ENCODE data around the gene MED17.
"Not testable (repeated sequence)": the region's sequence is repeated elsewhere in the genome, so short reads cannot be mapped to it uniquely, and the experiment has no call there.

The MED17 gene

DNA sequence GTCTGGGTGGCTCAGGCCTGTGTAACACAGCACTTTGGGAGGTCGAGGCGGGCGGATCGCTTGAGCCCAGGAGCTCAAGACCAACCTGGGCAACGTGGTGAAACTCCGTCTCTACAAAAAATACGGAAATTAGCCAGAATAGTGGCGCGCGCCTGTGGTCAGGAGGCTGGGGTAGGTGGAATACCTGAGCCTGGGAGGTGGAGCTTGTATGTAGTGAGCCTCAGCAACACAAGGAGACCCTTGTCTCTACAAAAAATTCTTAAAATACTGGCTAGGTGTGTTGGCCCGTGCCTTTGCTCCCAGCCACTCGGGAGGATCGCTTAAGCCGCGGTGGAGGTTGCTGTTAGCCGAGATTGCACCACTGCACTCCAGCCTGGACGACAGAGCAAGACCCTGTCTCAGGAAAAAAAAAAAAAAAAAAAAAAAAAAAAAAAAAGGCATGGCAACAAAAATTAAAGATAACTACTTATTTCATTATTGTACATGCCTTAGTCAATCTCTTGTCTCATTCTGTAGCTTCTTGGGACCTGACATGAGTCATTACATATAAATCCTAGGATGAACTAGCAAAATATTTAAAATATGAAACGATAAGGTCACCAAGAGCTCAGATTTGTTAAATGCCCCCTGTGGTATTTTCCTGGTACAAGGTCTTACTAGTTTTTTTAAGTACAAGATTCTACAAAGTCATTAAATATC lies 43.9 kb upstream of the MED17 start:
- Histone ChIP-seq H3K4me3 (ENCODE audit: insufficient read length, low read depth) (peak overlapping the region; percentile 97), H3K36me3 (ENCODE audit: insufficient read depth, insufficient read length, low read length) (peaks cover 65% of the 10 kb centered on the region), H3K4me1 (ENCODE audit: insufficient read depth, insufficient read length) (no peaks in the 10 kb centered on the region), H3K9ac (ENCODE audit: insufficient read length, low read depth) (peak overlapping the region; percentile 98), H3K27me3 (ENCODE audit: insufficient read depth, insufficient read length) (no peaks in the 10 kb centered on the region), H3K9me3 (ENCODE audit: insufficient read depth, low read length) (no peaks in the 10 kb centered on the region)
- no peak for TF ChIP-seq YY1 (IDR thresholded peaks at IDR 0.05; ENCODE audit: insufficient read depth, insufficient read length)
- TF ChIP-seq SUZ12 (IDR thresholded peaks at IDR 0.05; ENCODE audit: extremely low read depth, insufficient read depth, insufficient read length) = no peak
- TF ChIP-seq ZNF274 (IDR thresholded peaks at IDR 0.05; ENCODE audit: low read depth, low read length) = no peak
- no peak for DNase-seq (ENCODE audit: low read depth, low spot score)

DNA sequence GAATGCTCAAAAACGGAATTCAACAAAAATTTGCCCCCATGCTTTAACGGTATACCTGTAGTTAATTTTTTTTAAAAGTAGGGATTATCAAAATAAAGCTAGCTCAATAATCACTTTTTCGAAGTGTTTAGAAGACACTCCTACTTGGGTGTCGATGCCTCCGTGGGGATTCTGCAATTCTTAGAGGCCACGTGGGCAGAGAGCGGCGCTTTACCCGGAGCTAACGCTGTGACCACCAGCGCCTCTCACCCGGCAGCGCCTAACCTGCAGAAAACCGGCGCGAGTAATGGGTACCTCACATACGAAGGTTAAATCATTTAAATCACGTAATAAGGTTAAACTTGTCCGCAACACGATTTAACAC lies 43.4 kb upstream of the MED17 start:
- Histone ChIP-seq H3K9ac (ENCODE audit: insufficient read length, low read depth) (peak overlapping the region; percentile 98), H3K4me3 (ENCODE audit: insufficient read length, low read depth) (peak overlapping the region; percentile 97), H3K27me3 (ENCODE audit: insufficient read depth, insufficient read length) (no peaks in the 10 kb centered on the region), H3K4me1 (ENCODE audit: insufficient read depth, insufficient read length) (no peaks in the 10 kb centered on the region), H3K9me3 (ENCODE audit: insufficient read depth, low read length) (no peaks in the 10 kb centered on the region), H3K36me3 (ENCODE audit: insufficient read depth, insufficient read length, low read length) (peaks cover 60% of the 10 kb centered on the region)
- DNase-seq (ENCODE audit: low read depth, low spot score) = no peak
- TF ChIP-seq ZNF274 (IDR thresholded peaks at IDR 0.05; ENCODE audit: low read depth, low read length) = no peak
- TF ChIP-seq SUZ12 (IDR thresholded peaks at IDR 0.05; ENCODE audit: extremely low read depth, insufficient read depth, insufficient read length) = no peak

- DNase-seq (ENCODE audit: low read depth, low spot score) = peak; percentile 97
- Histone ChIP-seq H3K9me3 (ENCODE audit: insufficient read depth, low read length) (no peaks in the 10 kb centered on the region), H3K9ac (ENCODE audit: insufficient read length, low read depth) (peak within 1 kb of the TSS; percentile 98), H3K4me3 (ENCODE audit: insufficient read length, low read depth) (peak within 1 kb of the TSS; percentile 97), H3K36me3 (ENCODE audit: insufficient read depth, insufficient read length, low read length) (peaks cover 54% of the 10 kb centered on the region), H3K4me1 (ENCODE audit: insufficient read depth, insufficient read length) (no peaks in the 10 kb centered on the region), H3K27me3 (ENCODE audit: insufficient read depth, insufficient read length) (no peaks in the 10 kb centered on the region)
- TF ChIP-seq ZNF274 (IDR thresholded peaks at IDR 0.05; ENCODE audit: low read depth, low read length) (no peak), YY1 (IDR thresholded peaks at IDR 0.05; ENCODE audit: insufficient read depth, insufficient read length) (peak; percentile 60)
Measured at GRCh38 chr11:93741094-93741881, 42.8 kb upstream of the MED17 start, which contains the start of the genes C11orf54 and TAF1D. Gene C11orf54, plus strand, starts transcription at chr11:93741672. Its CDS starts 5,722 bp downstream, at chr11:93747394. Gene TAF1D, minus strand, starts transcription at chr11:93741495. Its CDS starts 2,191 bp downstream, at chr11:93739304.

- no peaks in the 10 kb centered on the region for H3K27me3 ChIP-seq (ENCODE audit: insufficient read depth, insufficient read length)
- no peaks in the 10 kb centered on the region for H3K4me1 ChIP-seq (ENCODE audit: insufficient read depth, insufficient read length)
- peak overlapping the region; percentile 83 for H3K9ac ChIP-seq (ENCODE audit: insufficient read length, low read depth)
- TF ChIP-seq SUZ12 (IDR thresholded peaks at IDR 0.05; ENCODE audit: extremely low read depth, insufficient read depth, insufficient read length) (no peak), YY1 (IDR thresholded peaks at IDR 0.05; ENCODE audit: insufficient read depth, insufficient read length) (no peak), ZNF274 (IDR thresholded peaks at IDR 0.05; ENCODE audit: low read depth, low read length) (no peak)
- no peaks in the 10 kb centered on the region for H3K9me3 ChIP-seq (ENCODE audit: insufficient read depth, low read length)
- no peak for DNase-seq (ENCODE audit: low read depth, low spot score)
- H3K4me3 ChIP-seq (ENCODE audit: insufficient read length, low read depth) = peak overlapping the region; percentile 97
- H3K36me3 ChIP-seq (ENCODE audit: insufficient read depth, insufficient read length, low read length) = peaks cover 49% of the 10 kb centered on the region
Measured at GRCh38 chr11:93741882-93742226, 42.2 kb upstream of the MED17 start.

DNA sequence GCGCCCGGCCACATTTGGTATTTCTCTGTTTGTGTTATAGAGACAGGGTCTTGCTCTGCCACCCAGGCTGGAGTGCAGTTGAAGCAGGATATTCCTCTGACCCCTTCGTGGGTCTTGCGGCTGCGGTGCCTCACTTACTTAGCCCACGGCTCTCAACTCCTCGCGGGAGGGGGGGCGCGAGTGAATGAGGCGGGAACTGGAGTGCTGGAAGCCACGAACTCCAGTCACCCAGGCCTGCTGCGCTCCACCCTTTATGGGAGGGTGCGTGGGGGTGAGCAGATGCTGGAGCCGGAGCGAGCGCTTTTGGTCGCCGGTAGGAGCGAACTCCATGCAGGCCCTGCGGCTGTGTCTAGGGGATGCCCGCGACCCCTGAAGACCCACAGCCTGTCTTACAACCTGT lies 40.8 kb upstream of the MED17 start:
- no peaks in the 10 kb centered on the region for H3K27me3 ChIP-seq (ENCODE audit: insufficient read depth, insufficient read length)
- H3K9me3 ChIP-seq (ENCODE audit: insufficient read depth, low read length) = no peaks in the 10 kb centered on the region
- H3K36me3 ChIP-seq (ENCODE audit: insufficient read depth, insufficient read length, low read length) = peaks cover 34% of the 10 kb centered on the region
- no peak for DNase-seq (ENCODE audit: low read depth, low spot score)
- no peak overlapping the region for H3K9ac ChIP-seq (ENCODE audit: insufficient read length, low read depth)
- TF ChIP-seq YY1 (IDR thresholded peaks at IDR 0.05; ENCODE audit: insufficient read depth, insufficient read length) (no peak), SUZ12 (IDR thresholded peaks at IDR 0.05; ENCODE audit: extremely low read depth, insufficient read depth, insufficient read length) (no peak), ZNF274 (IDR thresholded peaks at IDR 0.05; ENCODE audit: low read depth, low read length) (no peak)
- H3K4me1 ChIP-seq (ENCODE audit: insufficient read depth, insufficient read length) = no peaks in the 10 kb centered on the region
- H3K4me3 ChIP-seq (ENCODE audit: insufficient read length, low read depth) = no peak overlapping the region

DNA sequence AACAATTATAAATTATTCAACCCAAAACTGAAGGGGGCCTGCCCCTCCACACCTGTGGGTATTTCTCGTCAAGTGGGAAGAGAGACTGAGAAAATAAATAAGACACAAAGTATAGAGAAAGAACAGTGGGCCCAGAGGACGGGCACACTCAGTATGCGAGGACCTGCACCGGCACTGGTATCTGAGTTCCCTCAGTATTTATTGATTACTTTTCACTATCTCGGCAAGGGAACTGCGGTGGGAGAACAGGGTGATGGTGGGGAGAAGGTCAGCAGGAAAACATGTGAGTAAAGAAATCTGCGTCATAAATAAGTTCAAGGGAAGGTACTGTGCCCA lies 39.4 kb upstream of the MED17 start:
- peaks cover 22% of the 10 kb centered on the region for H3K36me3 ChIP-seq (ENCODE audit: insufficient read depth, insufficient read length, low read length)
- no peak overlapping the region for H3K9ac ChIP-seq (ENCODE audit: insufficient read length, low read depth)
- no peaks in the 10 kb centered on the region for H3K4me1 ChIP-seq (ENCODE audit: insufficient read depth, insufficient read length)
- no peaks in the 10 kb centered on the region for H3K27me3 ChIP-seq (ENCODE audit: insufficient read depth, insufficient read length)
- TF ChIP-seq YY1 (IDR thresholded peaks at IDR 0.05; ENCODE audit: insufficient read depth, insufficient read length) (no peak), ZNF274 (IDR thresholded peaks at IDR 0.05; ENCODE audit: low read depth, low read length) (no peak)
- no peaks in the 10 kb centered on the region for H3K9me3 ChIP-seq (ENCODE audit: insufficient read depth, low read length)
- DNase-seq (ENCODE audit: low read depth, low spot score) = no peak
- H3K4me3 ChIP-seq (ENCODE audit: insufficient read length, low read depth) = no peak overlapping the region

DNA sequence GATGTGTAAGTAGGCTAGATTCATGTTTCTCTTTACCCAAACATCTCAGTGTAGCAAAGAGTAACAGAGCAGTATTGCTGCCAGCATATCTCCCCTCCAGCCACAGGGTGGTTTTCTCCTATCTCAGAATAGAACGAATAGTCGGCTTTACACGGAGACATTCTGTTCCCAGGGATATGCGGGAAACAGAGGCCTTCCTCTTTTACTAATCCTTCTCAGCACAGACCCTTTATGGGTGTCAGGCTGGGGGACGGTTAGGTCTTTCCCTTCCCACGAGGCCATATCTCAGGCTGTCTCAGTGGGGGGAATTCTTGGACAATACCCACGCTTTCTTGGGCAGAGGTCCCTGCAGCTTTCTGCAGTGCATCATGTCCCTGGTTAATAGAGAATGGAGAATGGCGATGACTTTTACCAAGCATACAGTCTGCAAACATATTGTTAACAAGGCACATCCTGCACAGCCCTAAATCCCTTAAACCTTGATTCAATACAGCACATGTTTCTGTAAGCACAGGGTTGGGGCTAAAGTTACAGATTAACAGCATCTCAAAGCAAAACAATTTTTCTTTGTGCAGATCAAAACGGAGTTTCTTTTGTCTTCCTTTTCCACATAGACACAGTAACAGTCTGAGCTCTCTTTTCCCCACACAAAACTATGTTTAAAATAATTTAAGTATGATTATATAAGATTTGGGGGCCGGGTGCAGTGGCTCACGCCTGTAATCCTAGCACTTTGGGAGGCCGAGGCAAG lies 38.9 kb upstream of the MED17 start:
- H3K9me3 ChIP-seq (ENCODE audit: insufficient read depth, low read length); H3K4me1 ChIP-seq (ENCODE audit: insufficient read depth, insufficient read length); DNase-seq (ENCODE audit: low read depth, low spot score); H3K27me3 ChIP-seq (ENCODE audit: insufficient read depth, insufficient read length); H3K4me3 ChIP-seq (ENCODE audit: insufficient read length, low read depth); H3K9ac ChIP-seq (ENCODE audit: insufficient read length, low read depth): not testable (repeated sequence)
- peaks cover 16% of the 10 kb centered on the region for H3K36me3 ChIP-seq (ENCODE audit: insufficient read depth, insufficient read length, low read length)
